C1 segment of cervical spinal cord (tissue), 14 donors: ENCODE data around the gene MORN5.

Experiments
- DNase-seq, 14 donors: peaks; one replicate each; lab custom pipeline; 2025; lab: John Stamatoyannopoulos, UW

The MORN5 gene

GRCh38 chr9:122228568-122229484 lies 69.1 kb downstream of the MORN5 start, which contains the start of gene LHX6:
Gene LHX6, minus strand, starts transcription at chr9:122228957. Its CDS starts 217 bp downstream, at chr9:122228740.
- DNase-seq, result no peak

GRCh38 chr9:122229485-122229837 lies 69.8 kb downstream of the MORN5 start:
- no peak for DNase-seq

GRCh38 chr9:122232796-122233306 lies 73.1 kb downstream of the MORN5 start:
- DNase-seq, result no peak

- no peak for DNase-seq
Observed at GRCh38 chr9:122234022-122234748, 74.5 kb downstream of the MORN5 start.

GRCh38 chr9:122236681-122237080 lies 77.0 kb downstream of the MORN5 start:
- no peak for DNase-seq

- DNase-seq, result peak in 2 of 14 donors; percentile 1 to 40
Observed at GRCh38 chr9:122239722-122240121, 80.0 kb downstream of the MORN5 start.

- no peak for DNase-seq
Observed at GRCh38 chr9:122244349-122244748, 84.6 kb downstream of the MORN5 start.

GRCh38 chr9:122246666-122247065 lies 87.0 kb downstream of the MORN5 start:
- DNase-seq, result no peak

GRCh38 chr9:122248448-122248865 lies 88.7 kb downstream of the MORN5 start:
- DNase-seq, result peak in 2 of 14 donors; percentile 10 to 34
